ENCODE measurements around the gene PAXIP1.

The PAXIP1 gene

GRCh38 chr7:154977250-154977649 lies 25.7 kb downstream of the PAXIP1 start:
- TF ChIP-seq GATA2 (IDR thresholded peaks at IDR 0.05; ENCODE audit: low read depth, low read length) = no peak
- no peak for TF ChIP-seq GATA3 (IDR thresholded peaks at IDR 0.05; ENCODE audit: low read depth, low read length)

DNA sequence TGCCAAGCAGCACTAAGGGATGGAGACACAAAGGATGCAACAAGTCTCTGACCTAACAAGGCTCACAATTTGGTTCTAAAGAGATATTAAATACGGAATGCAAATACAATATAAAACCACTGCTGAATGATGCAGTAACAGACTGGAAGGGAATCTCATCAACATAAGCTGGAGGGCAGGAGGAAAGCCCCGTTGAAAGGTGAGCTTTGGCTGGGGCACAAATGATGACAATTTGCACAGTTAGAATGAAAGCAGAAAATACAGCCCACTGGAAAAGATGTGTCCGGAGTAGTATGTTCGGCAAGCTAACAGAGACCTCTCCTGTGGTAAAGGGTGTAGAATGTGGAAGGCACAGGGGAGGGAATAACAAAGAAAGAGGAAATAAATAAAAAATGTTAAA lies 26.1 kb downstream of the PAXIP1 start:
- no peak for TF ChIP-seq GATA3 (IDR thresholded peaks at IDR 0.05; ENCODE audit: low read depth, low read length)
- no peak for TF ChIP-seq GATA2 (IDR thresholded peaks at IDR 0.05; ENCODE audit: low read depth, low read length)

DNA sequence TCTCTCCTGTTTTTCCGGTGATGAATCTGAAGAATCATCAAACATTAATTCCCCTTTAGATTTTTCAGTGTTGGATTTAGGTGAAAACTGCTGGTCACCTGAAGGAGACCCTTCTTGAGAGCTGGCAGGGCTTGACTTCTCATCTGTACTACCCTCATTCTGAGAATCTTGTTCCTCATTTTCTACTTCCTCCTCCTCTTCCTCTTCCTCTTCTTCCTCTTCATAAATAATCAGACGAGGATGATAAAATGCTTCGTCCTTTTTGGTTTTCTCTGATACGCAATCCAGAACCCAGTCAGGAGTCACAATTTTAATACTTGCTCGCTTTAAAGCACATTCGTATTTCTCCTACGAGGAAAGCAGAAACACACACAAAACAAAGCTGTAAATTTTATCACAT lies 26.9 kb downstream of the PAXIP1 start:
- TF ChIP-seq GATA3 (IDR thresholded peaks at IDR 0.05; ENCODE audit: low read depth, low read length) (no peak), GATA2 (IDR thresholded peaks at IDR 0.05; ENCODE audit: low read depth, low read length) (no peak)

DNA sequence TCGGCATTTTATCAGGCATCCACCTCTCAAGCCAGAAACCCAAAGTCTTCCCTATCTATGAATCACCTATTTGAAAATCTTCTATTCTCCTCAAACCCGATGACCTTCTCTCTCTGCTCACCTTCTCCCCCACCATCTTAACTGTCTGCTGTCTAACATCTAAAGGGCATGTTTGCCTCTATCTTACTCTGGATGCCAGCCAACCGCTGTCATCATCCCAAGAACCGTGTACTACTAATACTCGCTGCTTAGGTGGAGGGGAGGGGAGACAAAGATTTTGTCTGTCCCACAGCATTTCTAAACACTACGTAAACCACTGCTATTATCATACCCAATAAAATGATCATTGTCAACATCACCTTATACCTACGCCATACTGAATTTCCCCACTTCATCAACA lies 29.5 kb downstream of the PAXIP1 start:
- TF ChIP-seq GATA2 (IDR thresholded peaks at IDR 0.05; ENCODE audit: low read depth, low read length) = no peak

- TF ChIP-seq GATA2 (IDR thresholded peaks at IDR 0.05; ENCODE audit: low read depth, low read length) (no peak), GATA3 (IDR thresholded peaks at IDR 0.05; ENCODE audit: low read depth, low read length) (no peak)
Measured at GRCh38 chr7:154968336-154969001, 34.5 kb downstream of the PAXIP1 start.

GRCh38 chr7:154967401-154967955 lies 35.4 kb downstream of the PAXIP1 start:
- TF ChIP-seq GATA2 (IDR thresholded peaks at IDR 0.05; ENCODE audit: low read depth, low read length) (peak; percentile 19; the same call in 1 of the 2 replicates), GATA3 (IDR thresholded peaks at IDR 0.05; ENCODE audit: low read depth, low read length) (no peak)

DNA sequence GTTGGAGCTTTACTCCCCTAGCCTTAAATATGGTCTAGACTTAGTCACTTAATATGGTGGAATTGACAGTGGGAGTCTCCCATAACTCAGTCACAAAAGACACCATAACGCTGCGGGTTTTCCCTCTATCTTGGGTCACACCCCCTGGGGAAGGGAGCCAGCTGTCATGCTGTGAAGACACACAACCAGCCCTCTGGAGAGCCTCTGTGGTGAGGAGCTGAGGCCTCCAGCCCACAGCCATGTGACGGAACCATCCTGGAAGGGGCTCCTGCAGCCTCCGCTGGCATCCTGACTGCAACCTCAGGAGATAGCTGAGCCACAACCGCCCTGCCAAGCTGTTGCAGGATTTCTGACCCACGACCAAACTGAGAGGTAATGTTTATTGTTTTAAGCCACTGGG lies 37.9 kb downstream of the PAXIP1 start:
- TF ChIP-seq GATA3 (IDR thresholded peaks at IDR 0.05; ENCODE audit: low read depth, low read length) = no peak

DNA sequence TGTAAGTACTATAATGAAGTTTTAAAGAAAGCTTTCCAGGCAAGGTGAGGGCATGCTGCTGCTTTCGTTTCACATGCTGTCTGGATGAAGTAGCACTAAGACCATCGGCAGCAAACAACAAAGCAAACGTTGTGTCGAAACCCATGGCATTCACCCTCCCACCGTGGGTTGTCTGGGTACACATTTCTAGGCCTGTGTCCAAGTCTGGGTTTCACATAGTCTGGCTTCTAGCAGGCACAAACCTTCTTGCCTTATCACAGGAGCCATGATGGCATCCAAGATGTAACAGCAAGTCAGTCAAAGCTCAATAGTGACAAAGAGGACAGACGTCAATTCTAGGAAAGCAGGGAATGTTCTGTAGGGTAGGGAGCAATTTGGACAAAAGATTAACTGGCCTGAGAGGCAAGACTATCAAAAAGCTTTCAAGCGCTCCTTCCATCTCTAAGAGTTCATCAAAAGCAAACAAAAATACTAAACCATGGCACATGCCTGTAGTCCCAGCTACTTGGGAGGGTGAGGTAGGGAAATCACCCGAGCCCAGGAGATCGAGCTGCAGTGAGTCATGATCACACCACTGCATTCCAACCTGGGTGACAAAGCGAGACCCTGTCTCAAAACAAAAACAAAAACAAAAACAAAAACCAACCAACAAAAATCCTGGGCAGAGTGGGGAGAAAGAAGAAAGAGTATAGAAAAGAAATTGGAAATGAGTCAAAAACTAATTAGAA lies 42.7 kb downstream of the PAXIP1 start:
- TF ChIP-seq GATA2 (IDR thresholded peaks at IDR 0.05; ENCODE audit: low read depth, low read length) (no peak), GATA3 (IDR thresholded peaks at IDR 0.05; ENCODE audit: low read depth, low read length) (no peak)

DNA sequence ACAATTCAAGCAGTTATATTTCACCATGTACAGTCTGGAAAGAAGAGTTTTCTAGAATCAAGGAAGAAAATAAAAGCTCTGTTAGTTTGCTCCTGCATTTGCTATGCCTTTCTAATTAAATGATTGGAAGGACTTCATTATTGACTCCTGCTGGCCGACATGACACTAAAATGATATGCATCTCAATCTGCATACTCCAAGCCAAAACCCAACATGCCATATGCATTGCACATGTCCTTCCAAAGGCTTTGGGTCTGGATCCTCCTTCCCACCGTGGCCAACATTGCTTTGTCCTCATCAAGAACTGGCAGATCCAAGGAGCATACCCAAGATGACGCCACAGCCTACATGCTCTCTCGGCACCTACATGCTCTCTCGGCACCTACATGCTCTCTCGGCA lies 46.5 kb downstream of the PAXIP1 start:
- TF ChIP-seq GATA2 (IDR thresholded peaks at IDR 0.05; ENCODE audit: low read depth, low read length) (no peak), GATA3 (IDR thresholded peaks at IDR 0.05; ENCODE audit: low read depth, low read length) (no peak)

DNA sequence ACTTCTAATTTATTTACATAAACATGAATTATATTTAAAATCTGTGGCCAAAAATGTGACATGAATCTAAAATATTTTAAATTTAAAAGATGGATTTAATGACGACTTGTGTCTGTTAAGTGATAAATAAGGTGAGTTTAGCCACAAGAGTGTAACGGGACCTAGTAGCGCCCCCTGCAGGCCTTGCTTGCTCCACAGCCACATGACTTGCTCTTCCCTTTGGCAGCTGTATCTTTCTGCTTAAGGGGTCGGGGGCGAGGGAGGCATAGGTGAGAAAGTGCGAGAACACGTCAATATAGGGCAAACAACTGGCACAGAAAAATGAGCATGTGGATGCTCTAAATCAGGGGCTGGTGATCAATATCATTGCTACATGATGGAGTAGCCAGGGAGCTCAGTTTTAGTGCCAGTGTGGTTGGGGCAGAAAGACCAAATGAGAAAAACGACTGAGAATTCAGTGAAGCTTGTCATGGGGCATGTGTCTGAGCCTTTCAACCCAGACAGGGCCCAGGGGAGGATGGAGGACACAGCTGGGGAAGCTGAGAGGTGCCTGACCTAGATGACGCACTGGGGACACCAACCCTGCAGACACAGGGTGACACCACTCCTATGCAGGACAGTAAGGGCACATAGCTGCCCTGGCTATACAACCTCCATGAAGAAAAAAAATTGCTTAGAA lies 49.8 kb downstream of the PAXIP1 start:
- no peak for TF ChIP-seq GATA2 (IDR thresholded peaks at IDR 0.05; ENCODE audit: low read depth, low read length)
- no peak for TF ChIP-seq GATA3 (IDR thresholded peaks at IDR 0.05; ENCODE audit: low read depth, low read length)

GRCh38 chr7:154950960-154951359 lies 52.0 kb downstream of the PAXIP1 start:
- TF ChIP-seq GATA3 (IDR thresholded peaks at IDR 0.05; ENCODE audit: low read depth, low read length) = no peak
- TF ChIP-seq GATA2 (IDR thresholded peaks at IDR 0.05; ENCODE audit: low read depth, low read length) = no peak

DNA sequence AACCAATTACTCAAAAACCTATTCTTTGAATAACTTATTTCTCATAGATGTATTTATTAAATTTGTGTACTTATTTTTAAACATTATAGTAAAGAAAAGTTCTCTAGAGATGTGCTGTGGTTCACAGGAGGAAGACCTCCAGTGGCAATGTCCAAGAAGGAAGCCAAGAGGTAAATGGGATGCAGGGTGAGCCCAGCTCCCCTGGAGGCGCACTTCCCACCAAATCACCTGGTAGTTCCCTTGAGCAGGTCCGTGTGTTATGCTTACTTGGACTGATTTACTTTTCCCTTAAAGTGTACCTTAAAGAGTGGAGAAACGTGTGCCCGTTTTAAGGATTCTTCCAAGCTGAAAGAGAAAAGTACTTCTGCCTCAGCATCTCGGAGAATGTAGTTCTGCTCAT lies 55.3 kb downstream of the PAXIP1 start:
- TF ChIP-seq GATA3 (IDR thresholded peaks at IDR 0.05; ENCODE audit: low read depth, low read length) (no peak), GATA2 (IDR thresholded peaks at IDR 0.05; ENCODE audit: low read depth, low read length) (no peak)

- no peak for TF ChIP-seq GATA3 (IDR thresholded peaks at IDR 0.05; ENCODE audit: low read depth, low read length)
- TF ChIP-seq GATA2 (IDR thresholded peaks at IDR 0.05; ENCODE audit: low read depth, low read length) = no peak
Measured at GRCh38 chr7:154946166-154946565, 56.8 kb downstream of the PAXIP1 start.

DNA sequence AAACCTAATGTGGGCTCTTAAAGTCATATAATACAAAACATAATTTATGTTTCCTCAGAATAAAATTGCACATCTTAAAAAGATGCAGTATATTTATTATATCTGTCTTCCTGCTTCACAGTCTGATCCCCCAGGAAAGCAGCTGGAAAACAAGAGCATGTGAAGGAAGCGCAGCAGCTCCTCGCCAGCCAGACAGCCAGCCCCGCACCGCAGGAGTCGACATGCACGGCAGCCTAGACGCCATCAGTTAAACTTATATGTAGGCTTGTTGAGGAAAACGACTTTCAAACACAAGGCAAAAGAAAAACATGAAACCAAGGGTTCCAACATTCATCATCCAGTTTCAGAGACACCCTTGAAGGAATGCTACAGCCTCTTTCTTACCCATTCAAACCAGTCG lies 59.0 kb downstream of the PAXIP1 start:
- TF ChIP-seq GATA2 (IDR thresholded peaks at IDR 0.05; ENCODE audit: low read depth, low read length) (no peak), GATA3 (IDR thresholded peaks at IDR 0.05; ENCODE audit: low read depth, low read length) (no peak)

GRCh38 chr7:154942691-154943090 lies 60.2 kb downstream of the PAXIP1 start:
- TF ChIP-seq GATA2 (IDR thresholded peaks at IDR 0.05; ENCODE audit: low read depth, low read length) (no peak), GATA3 (IDR thresholded peaks at IDR 0.05; ENCODE audit: low read depth, low read length) (no peak)
